Measurements from ENCODE around the gene ZNF821.
A peak's percentile ranks its signal among the peaks of the same experiment; 100 is the strongest.
"Not testable (repeated sequence)": the region's sequence is repeated elsewhere in the genome, so short reads cannot be mapped to it uniquely, and the experiment has no call there.

The ZNF821 gene, protein sequence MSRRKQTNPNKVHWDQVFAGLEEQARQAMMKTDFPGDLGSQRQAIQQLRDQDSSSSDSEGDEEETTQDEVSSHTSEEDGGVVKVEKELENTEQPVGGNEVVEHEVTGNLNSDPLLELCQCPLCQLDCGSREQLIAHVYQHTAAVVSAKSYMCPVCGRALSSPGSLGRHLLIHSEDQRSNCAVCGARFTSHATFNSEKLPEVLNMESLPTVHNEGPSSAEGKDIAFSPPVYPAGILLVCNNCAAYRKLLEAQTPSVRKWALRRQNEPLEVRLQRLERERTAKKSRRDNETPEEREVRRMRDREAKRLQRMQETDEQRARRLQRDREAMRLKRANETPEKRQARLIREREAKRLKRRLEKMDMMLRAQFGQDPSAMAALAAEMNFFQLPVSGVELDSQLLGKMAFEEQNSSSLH

DNA sequence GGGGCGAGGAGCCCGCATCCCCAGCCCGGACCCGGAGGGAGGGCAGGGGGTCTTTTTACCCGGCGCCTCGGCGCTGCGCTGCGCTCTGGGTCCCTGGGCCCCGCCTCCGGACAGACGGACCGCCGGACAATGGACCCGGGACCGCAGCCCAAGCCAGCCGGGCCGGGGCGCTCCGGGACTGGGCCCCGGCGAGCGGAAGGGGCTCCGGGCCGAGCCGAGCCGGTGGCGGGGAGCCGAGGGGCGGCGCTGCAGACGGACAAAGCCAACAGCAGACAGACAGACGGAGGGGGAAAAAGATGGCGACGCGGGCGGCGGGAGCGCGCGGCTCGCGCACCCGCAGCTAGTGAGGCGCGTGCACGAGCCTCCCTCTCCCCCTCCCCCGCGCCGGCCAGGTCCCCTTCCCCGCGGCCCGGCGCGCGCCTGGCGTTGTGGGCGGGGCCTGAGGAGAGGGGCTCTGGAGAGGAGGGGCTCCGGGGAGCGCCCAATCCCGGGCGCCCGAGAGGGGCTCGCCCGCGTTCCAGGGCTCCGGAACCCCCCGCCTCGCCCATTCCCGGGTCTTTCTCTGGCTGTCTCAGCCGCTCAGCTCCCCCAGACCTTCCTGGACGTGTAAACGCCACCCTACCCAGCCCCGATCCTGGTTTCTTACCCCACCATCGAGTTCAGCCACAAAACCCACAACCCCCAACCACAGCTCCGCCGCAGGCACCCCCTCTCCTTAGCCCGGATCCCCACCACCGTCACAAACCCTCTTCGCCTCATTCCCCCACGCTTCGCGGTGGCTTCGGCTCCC is at the start of gene ZNF821:
ZNF821 (minus strand) TSS at position 334 of the 790 bp plus-strand sequence. CDS start 4,236 bp downstream, outside the sequence.
- DNase-seq, result peak in 50 of 51 donors; percentile 13 to 84 (median 64)

DNA sequence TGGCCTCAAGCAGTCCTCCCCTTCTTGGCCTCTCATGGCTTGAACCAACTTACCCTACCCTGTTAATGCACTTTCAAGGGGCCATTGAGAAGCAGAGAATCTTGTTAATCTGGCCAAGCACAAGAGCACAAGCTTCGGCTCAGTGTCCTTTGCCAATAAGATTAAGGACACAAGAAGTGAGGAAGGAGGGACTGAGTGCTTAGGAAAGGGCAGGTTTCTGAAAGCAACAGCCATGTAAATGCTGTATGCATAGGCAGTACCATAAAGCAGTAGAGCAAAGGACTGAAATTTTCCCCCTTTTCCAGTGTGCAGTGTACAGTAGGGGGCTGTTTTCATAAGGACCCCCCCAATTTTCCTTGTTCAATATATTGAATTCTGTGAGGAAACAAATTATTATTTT is 49.0 kb upstream of the ZNF821 start:
- DNase-seq, result no peak

DNA sequence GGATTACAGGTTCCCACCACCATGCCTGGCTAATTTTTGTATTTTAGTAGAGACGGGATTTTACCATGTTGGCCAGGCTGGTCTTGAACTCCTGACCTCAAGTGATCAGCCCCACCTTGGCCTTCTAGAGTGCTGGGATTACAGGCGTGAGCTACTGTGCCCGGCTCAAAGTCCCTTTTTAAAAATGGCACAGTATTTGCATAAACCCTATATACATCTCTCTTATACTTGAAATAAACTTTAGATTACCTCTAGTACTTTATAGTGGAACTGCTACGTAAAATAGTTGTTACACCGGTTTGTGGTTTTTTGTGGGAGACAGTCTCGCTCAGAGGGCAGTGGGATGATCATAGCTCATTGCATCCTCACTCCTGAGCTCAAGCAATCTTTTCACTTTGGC is 47.6 kb upstream of the ZNF821 start:
- DNase-seq, result no peak

DNA sequence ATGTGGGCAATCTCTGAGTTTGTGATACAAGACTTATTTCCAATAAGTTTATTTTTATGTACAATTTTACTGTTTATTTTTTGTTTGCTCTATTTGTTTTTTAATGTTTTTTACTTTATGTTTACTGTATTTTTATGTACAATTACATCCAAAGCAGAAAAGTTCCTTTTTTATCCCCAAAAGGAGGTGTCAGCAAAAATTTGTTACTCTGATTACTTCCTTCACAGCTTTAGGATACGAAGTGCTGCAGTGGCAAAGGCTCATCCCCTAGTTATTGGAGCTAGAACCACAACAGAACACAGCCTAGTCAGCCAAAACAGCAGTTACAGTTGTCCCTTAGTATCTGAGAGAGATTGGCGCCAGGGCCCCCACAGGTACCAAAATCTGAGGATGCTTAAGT is 47.0 kb upstream of the ZNF821 start:
- DNase-seq, result no peak

DNA sequence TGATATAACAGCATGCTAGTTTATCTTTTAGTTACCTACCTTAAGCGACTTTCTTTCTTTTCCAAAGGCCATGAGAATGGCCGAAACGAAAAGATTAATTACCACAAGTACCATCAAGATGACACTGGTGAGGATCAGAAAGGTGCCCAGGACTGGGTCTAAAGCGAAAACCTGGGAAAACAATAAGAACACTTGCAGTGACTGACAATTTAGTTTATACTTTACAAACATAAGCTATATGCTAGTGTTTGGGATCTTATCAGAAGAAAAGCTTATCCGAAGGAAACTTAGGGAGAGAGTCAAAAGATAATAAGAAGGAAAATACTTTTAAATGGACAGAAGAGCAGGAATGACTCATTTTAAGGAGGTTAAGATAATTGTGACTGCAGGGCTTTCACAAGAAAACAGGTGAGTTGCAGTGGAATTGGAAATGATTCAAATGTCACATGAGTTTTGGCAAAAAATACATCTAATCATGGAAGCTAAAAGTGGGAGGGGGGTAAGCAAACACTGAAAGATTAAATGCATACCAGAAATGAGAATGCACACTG is 46.1 kb upstream of the ZNF821 start:
- no peak for DNase-seq

DNA sequence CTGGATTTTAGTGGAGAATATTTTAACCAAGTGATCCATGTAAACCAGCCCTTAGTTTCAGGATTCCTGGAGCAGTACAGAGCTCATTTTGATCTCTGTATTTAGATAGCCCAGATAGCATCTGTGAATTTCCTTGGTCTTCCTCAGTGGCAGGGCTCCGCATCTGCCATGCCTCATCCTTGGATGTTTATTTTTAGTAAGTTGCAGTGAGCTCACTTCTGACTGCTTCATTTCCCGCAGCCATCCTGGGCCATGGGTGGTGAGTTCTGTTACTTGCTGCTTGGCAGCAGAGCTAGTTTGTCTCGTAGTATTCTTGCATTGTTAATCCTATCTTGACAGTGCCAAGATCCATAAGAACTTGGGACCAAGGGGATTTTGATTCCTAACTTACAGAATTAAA is 45.1 kb upstream of the ZNF821 start:
- DNase-seq, result peak in 6 of 51 donors; percentile 2 to 33 (median 6)

DNA sequence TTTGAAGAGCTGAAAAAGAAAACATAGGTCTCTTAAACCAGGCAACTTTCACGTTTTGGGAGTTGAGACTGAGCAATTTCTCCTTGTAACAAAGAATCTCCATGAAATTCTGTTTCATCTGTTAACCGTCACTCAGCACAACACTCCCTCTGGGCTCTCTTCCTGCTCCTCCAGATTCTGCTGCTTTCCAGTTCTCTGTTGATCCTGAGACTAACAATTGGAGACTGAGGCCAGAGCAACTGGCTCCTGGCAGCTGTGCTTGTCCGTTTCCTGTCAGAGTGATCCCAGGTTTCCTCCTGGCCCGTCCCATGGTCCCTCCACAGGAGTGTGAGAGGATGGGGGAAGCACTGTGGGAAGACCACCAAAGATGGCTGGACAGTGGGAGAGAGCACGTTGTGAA is 43.8 kb upstream of the ZNF821 start:
- DNase-seq, result no peak

DNA sequence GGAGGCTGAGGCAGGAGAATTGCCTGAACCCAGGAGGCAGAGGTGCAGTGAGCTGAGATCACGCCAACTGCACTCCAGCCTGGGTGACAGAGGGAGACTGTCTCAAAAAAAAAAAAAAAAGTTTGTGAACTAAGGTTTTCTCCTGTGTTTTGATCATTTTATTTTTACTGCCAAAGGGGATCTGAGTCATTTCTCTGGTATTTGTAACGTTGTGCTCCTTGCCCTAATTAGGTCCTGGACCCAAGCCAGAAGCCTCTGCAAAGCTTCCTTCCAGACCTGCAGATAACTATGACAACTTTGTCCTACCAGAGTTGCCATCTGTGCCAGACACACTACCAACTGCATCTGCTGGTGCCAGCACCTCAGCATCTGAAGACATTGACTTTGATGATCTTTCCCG is 43.4 kb upstream of the ZNF821 start:
- DNase-seq, result peak in 11 of 51 donors; percentile 8 to 42 (median 20)

DNA sequence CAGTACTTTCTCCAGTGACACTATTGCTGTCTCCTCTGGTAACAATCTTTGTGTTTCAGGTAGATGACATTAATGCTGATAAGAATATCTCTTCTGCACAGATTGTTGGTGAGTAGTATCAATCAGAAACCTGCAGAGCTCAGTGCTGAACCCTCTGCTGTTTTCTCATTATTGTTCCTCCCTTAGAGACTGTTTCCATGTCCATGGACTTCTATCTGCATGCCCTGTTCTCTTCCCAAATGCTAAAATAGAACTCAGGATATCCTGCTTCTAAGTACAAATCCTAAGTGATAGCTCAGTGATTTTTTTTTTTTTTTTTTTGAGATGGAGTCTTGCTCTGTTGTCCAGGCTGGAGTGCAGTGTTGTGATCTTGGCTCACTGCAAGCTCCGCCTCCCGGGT is 40.7 kb upstream of the ZNF821 start:
- DNase-seq, result no peak

DNA sequence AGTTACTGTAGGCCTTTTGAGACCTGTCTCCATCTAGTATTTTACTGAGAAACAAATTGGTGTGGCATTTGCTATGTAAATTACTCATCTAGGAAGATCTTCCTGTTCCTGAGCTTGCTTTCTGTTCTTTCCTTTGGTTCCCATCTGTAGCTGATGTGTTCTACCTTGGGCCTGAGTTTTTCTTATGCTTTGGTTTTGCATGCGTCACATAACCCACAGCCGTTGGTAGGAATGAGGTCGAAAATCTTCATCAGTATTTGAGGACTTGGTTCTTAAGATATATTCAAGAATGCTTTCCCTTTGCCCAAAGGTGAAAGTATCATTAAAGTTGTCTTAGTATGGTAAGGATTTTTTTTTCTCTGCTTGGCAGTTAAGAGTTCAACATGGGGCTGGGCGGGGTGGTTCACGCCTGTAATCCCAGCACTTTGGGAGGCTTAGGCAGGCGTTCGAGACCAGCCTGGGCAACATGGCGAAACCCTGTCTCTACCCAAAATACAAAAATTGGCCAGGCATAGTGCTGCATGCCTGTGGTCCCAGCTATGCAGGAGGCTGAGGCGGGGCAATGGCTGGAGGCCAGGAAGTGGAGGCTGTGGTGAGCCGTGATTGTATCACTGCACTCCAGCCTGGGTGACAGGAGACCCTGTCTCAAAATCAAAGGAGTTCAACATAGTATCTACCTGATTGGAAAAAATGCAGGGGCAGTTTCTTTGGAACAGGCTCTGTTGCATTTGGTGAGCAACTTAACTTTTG is 40.1 kb upstream of the ZNF821 start:
- no peak for DNase-seq

DNA sequence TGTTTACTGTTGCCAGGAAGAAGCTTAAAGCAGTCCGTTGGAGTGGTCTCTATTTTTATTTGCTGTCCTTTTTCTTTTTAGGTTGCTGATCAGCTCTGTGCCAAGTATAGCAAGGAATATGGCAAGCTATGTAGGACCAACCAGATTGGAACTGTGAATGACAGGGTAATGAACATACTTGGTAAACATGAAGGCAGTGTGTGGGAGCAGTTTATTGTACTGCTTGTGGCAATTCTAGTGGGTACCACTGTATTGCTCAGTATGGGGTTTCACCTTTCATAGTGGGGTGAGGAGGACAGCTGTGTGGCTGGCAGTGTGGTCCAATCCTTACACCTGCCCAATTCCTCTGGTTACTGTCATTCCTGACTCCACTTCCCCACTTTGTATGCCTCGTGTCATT is 36.7 kb upstream of the ZNF821 start:
- DNase-seq, result no peak

DNA sequence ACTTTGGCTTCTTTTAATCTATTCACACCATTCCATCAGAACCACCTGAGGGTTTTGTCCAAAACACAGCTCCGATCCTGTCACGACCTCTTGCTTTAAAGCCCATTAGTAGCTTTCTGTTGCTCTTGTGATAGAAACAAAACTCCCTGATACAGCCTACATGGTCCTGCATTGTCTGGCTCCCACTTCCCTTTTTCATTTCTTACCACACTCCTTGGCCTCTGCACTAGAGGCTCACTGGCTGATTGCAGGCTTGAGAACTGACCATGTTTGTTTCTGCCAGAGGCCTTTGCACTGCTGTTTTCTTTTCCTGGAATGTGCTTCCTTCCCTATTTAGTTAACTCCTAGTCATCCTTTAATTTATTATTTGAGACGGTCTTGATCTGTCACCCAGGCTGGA is 35.1 kb upstream of the ZNF821 start:
- DNase-seq, result peak in 1 of 51 donors; percentile 20

DNA sequence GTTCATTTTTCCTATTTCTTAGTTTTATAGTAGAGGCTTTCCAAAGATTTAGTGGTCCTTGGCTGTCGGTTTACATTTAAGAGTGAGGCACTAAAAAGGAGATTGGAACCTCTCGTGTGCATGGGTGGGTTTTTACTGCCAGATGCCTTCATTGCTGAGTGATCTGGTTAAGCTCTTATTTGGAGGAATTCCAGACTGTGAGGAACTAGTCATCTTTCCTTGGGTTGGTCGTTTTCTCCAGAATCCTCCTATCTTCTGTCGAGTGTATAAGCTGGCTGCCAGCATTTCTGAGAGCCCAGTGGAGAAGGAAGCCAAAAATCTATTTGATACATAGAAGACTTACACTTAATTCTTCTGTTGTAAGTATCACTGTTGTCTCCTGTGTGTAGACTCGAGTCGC is 33.9 kb upstream of the ZNF821 start:
- no peak for DNase-seq

DNA sequence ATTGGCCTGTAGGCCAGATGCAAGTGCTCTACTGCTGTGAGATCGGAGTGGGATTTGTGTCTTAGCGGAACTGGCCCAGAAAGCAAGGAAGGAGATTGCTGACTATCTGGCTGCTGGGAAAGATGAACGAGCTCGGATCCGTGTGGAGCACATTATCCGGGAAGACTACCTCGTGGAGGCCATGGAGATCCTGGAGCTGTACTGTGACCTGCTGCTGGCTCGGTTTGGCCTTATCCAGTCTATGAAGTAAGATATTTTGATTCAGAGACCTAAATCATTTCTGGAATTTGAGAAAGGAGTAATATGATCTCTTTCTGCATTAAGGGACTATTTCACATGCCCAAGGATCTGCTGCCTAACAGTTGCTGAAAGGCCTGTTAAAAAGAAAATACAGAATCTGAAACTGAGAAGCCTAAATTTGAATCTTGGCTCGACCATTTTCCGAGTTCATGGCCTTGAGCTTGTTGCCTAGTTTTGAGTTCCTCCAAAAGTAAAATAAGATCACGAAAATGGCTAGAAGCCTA is 32.5 kb upstream of the ZNF821 start:
- DNase-seq, result no peak

DNA sequence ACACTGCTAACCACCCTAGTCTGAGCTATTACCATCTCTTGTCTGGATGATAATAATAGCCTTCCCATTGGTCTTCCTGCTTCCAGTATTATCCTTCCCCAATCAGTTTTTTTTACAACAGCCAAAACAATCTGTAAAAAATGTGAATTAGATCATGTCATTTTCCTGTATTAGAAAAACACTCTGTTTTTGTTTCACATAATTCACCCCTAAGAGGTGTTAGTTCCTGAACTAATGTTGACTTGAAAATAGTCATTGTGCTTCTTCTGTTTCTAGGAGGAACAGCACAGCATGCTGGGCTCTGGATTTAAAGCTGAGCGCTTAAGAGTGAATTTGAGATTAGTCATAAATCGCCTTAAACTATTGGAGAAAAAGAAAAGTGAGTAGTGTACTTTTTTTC is 31.4 kb upstream of the ZNF821 start:
- no peak for DNase-seq

DNA sequence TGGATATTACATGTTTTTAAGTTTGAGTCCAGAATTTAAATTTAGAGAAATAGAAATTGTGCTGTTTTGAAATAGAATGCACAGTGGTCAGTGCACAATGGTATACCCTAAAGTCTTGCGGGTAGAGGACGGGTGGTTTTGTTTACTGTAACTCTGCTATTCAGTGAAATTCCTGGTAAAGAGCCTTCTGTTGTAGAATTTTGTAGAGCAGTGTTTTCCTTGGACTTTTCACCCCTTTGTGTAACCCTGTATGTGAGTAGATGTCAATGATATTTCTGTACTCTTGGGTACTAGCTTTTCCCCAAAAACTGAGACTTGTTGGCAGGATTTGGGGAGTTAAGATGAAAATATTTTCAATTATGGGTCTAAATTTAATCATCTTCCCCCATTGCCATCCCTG is 30.8 kb upstream of the ZNF821 start:
- DNase-seq, result no peak

DNA sequence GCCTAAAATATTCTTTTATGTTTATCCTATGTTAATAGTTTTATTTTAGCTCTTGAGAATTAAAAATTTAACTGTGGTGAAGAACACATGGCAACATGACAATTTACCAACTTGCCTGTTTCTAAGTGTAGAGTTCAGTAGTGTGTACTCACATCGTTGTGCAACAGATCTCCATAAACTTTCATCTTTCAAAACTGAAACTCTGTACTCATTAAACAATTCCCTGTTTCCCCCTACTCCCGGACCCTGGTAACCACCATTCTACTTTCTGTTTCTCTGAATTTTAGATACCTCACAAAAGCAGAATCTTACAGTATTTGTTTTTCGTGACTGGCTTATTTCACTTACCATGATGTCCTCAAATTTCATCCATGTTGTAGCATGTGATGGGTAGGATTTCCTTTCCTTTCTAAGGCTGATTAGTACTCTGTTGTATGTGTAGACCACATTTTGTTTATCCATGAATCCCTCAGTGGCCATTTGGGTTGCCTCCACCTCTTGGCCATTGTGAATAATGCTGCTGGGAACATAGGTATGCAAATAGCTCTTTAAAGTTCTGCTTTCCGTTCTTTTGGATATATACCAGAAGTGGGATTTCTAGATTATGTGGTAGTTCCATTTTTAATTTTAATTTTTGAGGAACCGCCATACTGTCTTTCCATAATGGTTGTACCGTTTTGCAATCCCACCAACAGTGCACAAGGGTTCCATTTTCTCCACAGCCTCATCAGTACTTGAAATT is 28.7 kb upstream of the ZNF821 start:
- no peak for DNase-seq

DNA sequence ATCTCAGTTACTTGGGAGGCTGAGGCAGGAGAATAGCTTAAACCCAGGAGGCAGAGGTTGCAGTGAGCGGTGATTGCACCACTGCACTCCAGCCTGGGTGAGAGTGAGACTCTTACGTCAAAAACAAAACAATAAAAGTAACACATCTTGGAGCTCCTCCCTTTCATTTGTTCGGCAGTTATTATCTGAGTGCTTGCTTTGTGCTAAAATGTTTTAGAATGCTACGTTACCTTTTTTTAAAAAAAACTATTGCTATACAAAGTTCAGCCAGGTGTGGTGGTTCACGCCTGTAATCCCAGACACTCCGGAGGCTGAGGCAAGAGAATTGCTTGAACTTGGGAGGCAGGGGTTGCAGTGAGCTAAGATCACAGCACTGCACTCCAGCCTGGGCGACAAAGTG is 27.1 kb upstream of the ZNF821 start:
- DNase-seq, result no peak

DNA sequence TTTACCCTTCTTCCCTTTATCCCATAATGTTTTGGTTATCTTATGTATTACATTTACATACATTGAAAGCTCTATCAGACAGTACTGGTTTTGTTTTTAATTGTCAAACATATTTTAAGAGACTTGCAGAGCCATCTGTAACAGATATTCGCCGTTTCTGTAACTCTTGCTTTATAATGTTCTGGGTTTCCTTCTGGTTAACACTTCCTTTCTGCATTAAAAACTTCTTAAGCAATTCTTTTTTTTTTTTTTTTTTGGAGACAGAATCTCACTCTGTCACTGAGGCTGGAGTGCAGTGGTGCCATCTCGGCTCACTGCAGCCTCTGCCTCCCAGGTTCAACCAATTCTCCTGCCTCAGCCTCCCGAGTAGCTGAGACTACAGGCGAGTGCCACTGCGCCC is 21.8 kb upstream of the ZNF821 start:
- DNase-seq, result not testable (repeated sequence)

DNA sequence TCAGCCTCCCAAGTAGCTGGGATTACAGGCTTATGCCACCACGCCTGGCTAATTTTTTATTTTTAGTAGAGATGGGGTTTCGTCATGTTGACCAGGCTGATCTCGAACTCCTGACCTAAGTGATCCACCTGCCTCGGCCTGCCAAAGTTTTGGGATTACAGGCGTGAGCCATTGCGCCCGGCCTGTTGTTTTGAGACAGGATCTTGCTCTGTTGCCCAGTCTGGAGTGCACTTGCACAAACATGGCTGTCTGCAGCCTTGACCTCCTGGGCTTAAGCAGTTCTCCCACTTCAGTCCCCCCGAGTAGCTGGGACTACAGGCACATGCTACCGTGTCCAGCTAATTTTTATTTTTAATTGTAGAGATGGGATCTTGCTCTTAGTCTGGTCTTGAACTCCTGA is 20.3 kb upstream of the ZNF821 start:
- DNase-seq, result no peak

DNA sequence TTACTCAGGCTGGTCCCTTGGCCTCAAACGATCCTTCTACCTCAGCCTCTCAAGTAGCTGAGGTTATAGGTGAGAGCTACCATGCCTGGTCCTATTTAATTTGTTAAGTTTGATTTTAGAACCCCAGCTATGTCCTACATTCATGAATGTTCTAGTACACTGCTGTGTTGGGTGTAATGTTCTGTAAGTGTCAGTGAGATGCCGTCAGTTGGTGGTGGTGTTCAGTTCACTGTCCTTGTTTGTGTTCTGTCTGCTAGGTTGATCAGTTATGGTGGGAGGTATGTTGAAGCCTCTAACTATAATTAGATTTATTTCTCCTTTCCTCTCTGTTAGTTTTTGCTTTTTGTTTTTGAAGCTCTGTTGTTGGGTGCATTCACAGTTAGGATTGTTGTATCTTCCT is 19.6 kb upstream of the ZNF821 start:
- no peak for DNase-seq
